ENCODE measurements around the gene SRMS. TPM values are rescaled to one million over a fixed set of nuclear protein-coding genes. Genes with fewer than 3 reads are reported as not detected.

SRMS gene
- total RNA-seq, 2 donors from 2014 or later: not detected

DNA sequence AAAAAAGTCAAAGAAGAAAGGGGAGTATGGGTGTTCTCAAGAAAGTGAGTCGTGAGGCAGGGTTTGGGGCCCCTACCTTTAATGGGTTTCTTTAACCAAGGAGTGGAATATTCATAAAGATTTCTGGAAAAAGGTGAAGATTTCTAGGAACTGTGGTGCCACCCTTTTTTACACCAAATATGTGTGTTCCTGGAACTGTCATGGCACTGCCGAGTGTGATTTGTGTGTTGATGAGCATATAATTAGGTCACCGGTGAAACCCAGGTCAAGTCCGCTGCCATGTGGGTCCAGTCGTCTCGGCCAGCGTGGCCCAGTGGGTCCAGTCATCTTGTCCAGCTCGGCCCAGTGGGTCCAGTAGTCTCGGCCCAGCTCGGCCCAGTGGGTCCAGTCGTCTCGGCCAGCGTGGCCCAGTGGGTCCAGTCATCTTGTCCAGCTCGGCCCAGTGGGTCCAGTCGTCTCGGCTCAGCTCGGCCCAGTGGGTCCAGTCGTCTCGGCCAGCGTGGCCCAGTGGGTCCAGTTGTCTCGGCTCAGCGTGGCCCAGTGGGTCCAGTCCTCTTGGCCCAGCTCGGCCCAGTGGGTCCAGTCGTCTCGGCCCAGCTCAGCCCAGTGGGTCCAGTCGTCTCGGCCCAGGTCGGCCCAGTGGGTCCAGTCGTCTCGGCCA is 40.3 kb downstream of the SRMS start:
- no peaks in the 10 kb centered on the region for H3K36me3 ChIP-seq
- TF ChIP-seq, protein P1, sequence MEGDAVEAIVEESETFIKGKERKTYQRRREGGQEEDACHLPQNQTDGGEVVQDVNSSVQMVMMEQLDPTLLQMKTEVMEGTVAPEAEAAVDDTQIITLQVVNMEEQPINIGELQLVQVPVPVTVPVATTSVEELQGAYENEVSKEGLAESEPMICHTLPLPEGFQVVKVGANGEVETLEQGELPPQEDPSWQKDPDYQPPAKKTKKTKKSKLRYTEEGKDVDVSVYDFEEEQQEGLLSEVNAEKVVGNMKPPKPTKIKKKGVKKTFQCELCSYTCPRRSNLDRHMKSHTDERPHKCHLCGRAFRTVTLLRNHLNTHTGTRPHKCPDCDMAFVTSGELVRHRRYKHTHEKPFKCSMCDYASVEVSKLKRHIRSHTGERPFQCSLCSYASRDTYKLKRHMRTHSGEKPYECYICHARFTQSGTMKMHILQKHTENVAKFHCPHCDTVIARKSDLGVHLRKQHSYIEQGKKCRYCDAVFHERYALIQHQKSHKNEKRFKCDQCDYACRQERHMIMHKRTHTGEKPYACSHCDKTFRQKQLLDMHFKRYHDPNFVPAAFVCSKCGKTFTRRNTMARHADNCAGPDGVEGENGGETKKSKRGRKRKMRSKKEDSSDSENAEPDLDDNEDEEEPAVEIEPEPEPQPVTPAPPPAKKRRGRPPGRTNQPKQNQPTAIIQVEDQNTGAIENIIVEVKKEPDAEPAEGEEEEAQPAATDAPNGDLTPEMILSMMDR (IDR thresholded peaks at IDR 0.05): no peak
- H3K27me3 ChIP-seq (replicated peaks; ENCODE audit: insufficient read depth): no peaks in the 10 kb centered on the region
- no peaks in the 10 kb centered on the region for H3K4me1 ChIP-seq (ENCODE audit: control insufficient read depth in 1 of 2, low read depth in 2 of 2)
- no peak overlapping the region for H3K4me3 ChIP-seq
- ATAC-seq (ENCODE audit: insufficient number of reproducible peaks, low FRiP score, low read depth) (no peak), DNase-seq (ENCODE audit: low spot score) (no peak)
- no peak overlapping the region for H3K27ac ChIP-seq
- H3K9me3 ChIP-seq: no peaks in the 10 kb centered on the region

DNA sequence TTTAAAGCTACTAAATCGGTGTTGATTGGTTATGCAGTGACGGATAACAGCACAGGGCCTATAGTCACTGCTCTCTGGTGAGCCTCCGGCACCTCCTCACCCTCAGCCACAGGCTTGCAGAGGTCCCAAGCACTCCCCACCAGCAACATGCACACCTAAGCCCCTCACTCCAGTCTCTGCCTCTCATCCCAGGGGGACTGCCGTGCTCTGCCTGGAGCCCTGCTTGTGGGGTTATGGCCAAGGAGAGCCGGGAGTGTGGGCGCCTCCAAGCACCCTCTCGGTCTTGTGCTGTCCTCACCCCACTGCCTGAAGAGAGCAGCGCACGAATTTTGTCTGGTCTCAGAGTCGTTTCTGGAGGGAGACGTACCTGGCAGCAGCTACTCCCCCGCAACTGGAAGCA is 41.8 kb downstream of the SRMS start:
- H3K36me3 ChIP-seq: no peaks in the 10 kb centered on the region
- H3K27ac ChIP-seq: no peak overlapping the region
- no peaks in the 10 kb centered on the region for H3K9me3 ChIP-seq
- TF ChIP-seq, protein P1 (IDR thresholded peaks at IDR 0.05): no peak
- no peak overlapping the region for H3K4me3 ChIP-seq
- ATAC-seq (ENCODE audit: insufficient number of reproducible peaks, low FRiP score, low read depth): no peak
- no peaks in the 10 kb centered on the region for H3K27me3 ChIP-seq (replicated peaks; ENCODE audit: insufficient read depth)
- H3K4me1 ChIP-seq (ENCODE audit: control insufficient read depth in 1 of 2, low read depth in 2 of 2): no peaks in the 10 kb centered on the region
- no peak for DNase-seq (ENCODE audit: low spot score)

DNA sequence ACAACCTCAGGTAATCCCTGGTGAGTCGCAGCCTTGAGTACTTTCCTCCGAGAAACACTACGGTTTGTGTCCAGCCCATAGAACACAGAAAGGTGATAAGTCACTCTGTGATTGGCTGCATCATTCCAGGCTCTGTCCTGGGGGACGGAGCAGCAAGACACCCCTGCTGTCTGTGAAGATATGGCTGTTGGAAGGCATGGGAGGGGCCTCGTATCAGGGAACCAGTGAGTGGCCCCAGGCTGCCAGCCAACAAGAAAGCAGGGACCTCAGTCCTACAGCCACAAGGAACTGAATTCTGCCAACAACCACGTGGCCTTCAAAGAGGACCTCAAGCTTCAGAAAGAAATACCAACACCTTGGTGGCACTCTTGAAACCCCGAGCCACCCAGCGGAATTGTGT is 42.3 kb downstream of the SRMS start:
- TF ChIP-seq, protein P1 (IDR thresholded peaks at IDR 0.05): no peak
- H3K36me3 ChIP-seq: no peaks in the 10 kb centered on the region

DNA sequence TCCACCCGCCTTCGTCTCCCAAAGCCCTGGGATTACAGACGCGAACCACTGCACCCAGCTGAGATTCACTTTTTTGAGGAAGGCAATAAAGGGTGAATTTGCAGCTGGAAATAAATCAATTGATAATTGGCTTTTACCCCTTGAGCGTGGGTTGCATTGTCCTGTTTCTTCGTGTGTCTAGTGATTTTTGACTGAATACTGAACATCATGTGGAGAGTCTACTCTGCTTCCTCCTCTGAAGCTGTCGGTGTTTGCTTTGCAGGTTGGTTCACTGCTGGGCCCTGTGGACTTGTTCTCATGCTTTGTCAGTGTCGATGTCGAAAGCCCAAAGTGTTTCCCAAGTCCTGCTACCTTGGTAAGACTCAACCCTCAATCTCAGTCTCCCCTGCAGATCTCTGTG is 42.9 kb downstream of the SRMS start:
- no peak for ATAC-seq (ENCODE audit: insufficient number of reproducible peaks, low FRiP score, low read depth)
- Histone ChIP-seq H3K36me3 (no peaks in the 10 kb centered on the region), H3K4me1 (ENCODE audit: control insufficient read depth in 1 of 2, low read depth in 2 of 2) (peaks cover 0 to under 1% of the 10 kb centered on the region in 2 donors), H3K27me3 (replicated peaks; ENCODE audit: insufficient read depth) (no peaks in the 10 kb centered on the region), H3K9me3 (no peaks in the 10 kb centered on the region), H3K4me3 (no peak overlapping the region), H3K27ac (no peak overlapping the region)
- DNase-seq (ENCODE audit: low spot score): no peak
- TF ChIP-seq, protein P1 (IDR thresholded peaks at IDR 0.05): no peak

More for the DNA sequence above, 42.3 kb downstream of the SRMS start:
- no peaks in the 10 kb centered on the region for H3K27me3 ChIP-seq (replicated peaks; ENCODE audit: insufficient read depth)
- no peaks in the 10 kb centered on the region for H3K4me1 ChIP-seq (ENCODE audit: control insufficient read depth in 1 of 2, low read depth in 2 of 2)
- no peak overlapping the region for H3K27ac ChIP-seq
- DNase-seq (ENCODE audit: low spot score) (no peak), ATAC-seq (ENCODE audit: insufficient number of reproducible peaks, low FRiP score, low read depth) (no peak)
- no peak overlapping the region for H3K4me3 ChIP-seq
- no peaks in the 10 kb centered on the region for H3K9me3 ChIP-seq

DNA sequence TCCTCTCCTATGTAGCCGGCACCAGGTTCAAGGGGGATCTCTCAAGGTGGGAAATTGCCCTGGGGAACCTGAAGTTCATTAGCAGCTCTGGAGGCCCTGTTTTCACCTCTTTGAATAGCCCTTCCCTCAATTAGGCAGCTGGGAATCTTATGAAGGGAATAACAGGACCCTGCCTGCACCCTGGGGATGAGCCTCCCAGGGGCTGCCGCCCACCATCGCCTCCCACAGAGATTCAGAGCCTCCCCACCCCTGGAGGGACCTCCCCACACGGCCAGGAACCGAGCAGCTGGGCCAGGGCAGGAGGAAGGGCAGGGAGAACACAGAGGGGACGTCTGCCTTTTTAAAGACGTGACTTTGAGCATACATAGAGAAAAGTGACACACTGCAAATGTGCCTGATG is 44.0 kb downstream of the SRMS start:
- TF ChIP-seq, protein P1 (IDR thresholded peaks at IDR 0.05): no peak
- Histone ChIP-seq H3K4me1 (ENCODE audit: control insufficient read depth in 1 of 2, low read depth in 2 of 2) (peaks cover 0 to 5% of the 10 kb centered on the region in 2 donors), H3K36me3 (no peaks in the 10 kb centered on the region), H3K27me3 (replicated peaks; ENCODE audit: insufficient read depth) (no peaks in the 10 kb centered on the region), H3K27ac (no peak overlapping the region), H3K4me3 (no peak overlapping the region), H3K9me3 (no peaks in the 10 kb centered on the region)
- ATAC-seq (ENCODE audit: insufficient number of reproducible peaks, low FRiP score, low read depth): no peak
- no peak for DNase-seq (ENCODE audit: low spot score)

Measured in thoracic aorta (tissue), 2 donors.